Activated gamma-delta T cell (primary cell): ENCODE measurements around the gene ADAP1.
"Not testable (repeated sequence)": the region's sequence is repeated elsewhere in the genome, so short reads cannot be mapped to it uniquely, and the experiment has no call there.

Experiments used
- DNase-seq: peaks from one replicate; lab custom pipeline; 2025; lab: John Stamatoyannopoulos, UW

The ADAP1 gene

DNA sequence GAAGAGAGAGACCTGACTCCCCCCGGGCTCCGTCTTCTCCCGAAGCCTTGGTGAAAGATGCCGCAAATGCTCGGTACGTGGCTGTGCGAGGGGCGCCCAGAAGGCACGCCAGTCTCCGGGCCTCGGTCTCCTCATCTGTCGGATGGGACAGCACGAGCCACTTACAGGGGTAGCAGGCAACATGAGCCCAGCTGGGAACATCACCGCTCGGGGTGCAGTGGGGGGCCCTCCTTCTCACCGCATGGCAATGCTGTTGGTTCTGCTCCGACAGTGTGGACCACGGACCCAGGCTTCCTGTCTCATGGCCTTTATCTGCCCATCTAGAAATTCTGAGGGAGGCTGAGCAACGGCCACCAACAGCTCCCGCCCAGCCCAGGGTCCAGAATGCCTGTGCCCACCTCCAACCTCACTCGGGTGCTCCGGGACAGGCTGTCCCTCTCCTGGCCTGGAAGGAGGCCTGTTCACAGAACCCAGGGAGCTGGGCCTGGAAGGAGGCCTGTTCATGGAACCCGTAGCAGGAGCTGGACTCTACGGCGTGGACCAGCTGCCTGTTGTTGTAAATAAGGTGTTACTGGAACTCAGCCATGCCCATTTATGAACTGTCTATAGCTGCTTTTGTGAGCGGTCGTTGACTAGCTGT is 15.8 kb downstream of the ADAP1 start:
- DNase-seq = no peak

DNA sequence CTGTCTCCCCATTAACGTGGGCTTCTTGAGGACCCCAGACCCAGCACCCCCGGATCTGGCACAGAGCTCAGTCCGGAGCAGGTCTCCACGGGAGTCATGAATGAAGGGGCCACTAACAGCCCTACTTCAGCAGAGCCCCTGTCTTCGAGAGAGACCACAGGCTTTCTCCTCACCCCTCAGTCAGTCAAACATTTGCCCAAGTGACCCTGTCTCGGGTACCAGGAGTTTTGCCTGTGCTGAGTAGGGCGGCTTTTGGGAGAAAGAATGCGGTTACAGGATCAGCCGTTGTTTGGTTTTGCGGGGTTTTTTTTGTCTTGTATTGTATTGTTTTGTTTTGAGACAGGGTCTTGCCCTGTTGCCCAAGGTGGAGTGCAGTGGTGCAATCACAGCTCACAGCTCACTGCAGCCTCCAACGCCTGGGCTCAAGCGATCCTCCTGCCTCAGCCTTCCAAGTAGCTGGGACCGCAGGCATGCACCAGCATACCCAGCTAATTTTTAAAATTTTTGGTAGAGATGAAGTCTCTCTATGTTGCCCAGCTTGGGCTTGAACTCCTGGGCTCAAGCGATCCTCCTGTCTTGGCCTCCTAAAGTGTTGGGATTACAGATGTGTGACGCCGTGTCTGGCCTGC is 16.5 kb downstream of the ADAP1 start:
- no peak for DNase-seq

DNA sequence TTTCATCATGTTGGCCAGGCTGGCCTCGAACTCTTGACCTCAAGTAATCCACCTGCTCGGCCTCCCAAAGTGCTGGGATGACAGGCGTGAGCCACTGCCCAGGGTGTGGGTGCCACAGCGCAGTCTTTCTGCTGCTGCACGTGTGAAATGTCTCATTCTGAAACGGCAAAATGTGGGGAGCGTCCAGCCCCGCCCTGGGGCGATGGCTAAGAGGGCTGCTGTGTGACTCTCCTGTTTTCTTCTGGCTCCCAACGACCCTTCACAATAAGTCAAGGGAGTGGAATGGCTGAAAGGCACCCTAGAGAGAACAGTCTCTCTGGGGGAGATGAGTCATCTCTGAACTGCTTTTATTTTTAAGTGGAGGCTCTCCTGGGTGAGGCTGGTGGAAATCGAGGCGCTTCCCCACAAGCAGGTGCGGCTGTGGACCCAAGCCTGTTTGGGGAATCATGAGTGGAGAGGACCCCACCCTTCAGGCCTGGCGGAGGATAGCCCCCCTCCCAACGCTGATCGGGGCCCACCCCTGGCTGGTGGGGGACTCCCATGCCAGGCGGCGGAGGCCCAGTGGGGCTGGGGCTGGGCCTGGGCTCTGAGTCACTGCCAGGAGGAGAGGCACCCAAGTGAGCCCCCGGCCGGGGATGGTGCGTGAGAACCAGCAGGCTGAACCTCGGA is 18.0 kb downstream of the ADAP1 start:
- no peak for DNase-seq

DNA sequence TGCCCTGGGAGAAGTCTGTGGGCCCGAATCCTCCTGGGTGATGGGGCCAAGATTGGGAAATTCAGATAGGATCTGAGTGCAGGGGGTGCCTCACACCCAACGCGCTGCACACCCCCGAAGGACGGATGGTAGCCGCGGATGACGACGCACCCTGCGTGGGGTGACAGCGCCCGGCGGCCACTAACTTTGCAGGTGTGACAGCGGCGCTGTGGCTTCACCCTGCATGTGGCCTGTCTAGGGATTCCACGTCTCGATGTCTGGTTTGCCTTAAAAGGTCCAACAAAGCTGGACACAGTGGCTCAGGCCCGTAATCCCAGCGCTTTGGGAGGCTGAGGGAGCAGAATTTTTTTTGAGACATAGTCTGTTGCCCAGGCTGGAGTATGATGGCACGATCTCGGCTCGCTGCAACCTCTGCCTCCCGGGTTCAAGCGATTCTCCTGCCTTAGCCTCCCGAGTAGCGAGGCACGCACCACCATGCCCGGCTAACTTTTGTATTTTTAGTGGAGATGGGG is 18.6 kb downstream of the ADAP1 start:
- DNase-seq = no peak

DNA sequence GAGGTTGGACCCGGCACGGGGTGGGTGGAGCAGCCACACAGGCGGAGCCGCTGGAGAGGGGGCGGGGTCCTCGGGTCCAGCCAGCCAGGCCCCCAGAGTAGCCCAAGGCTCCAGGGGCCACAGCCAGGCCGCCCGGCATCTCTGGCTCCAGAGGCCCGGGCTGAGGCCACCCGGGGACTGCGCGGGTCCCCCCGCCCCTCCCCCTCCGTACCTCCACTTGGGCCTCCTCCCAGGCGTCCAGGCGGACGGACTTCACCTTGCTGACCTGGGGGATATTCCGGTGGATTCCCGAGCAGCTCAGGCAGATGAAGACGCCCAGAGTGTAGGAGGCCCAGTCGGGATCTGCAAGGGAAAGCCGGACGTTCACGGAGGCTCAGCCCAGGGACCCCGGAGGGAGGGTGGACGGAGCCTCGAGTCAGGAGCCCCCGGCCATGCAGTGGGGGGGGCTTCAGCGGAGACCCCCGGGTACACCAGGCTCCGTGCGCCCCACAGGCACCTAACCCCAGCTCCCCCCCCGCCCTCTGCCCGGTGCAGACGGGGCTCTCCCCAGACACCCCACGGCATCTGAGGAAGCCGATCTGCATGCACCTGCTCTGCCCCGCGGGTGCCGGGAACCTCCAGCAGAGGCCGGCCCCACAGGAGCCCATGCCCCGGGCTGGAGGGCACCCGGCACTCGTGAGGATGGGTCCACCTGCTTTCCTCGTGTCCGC is 19.2 kb downstream of the ADAP1 start:
- no peak for DNase-seq

DNA sequence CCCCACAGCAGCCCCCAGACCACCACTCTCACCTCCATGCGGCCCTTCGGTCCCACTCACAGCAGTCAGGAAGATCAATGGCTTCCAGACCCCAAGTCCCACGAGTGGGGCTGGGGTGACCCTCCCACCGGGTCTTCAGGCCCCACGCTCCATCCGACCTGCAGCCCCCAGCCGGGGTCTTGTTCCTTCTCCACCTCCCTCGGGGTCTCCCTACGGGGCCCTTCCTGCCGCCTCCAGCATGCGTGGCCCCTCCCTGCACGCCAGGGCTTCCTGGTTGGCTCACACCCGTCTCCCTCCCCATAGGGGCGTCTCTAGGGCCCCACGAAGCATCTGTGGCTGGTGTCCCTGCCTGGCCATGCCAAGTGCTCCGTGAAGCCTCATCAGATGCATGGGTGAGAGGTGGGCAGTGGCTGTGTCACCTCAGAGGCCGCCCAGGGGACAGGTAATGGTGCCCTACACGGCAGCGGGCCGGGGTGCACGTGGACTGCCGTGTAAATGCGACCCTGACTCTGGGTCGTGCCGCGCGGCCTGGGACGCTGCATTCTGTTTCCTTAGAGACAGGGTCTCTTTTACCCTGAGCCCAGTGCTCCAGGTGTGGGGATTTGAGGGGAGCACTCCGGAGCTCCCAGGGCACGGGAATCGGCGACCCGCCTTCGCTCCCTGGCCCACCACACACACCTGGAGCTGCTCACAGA is 19.9 kb downstream of the ADAP1 start:
- no peak for DNase-seq

DNA sequence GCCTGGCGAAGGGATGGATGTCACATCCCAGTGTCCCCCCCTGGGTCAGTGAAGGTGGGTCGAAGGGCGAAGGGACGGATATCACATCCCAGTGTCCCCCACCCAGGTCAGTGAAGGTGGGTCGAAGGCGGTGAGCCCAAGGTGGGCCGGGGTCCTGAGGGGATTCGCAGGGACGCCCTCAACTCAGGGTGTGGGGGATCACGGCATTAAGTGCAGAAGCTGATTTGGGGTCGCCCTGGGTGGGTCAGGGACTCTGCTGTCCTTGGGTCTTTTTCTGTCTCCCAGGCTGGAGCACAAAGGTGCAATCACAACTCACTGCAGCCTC is 21.9 kb downstream of the ADAP1 start:
- DNase-seq = no peak

DNA sequence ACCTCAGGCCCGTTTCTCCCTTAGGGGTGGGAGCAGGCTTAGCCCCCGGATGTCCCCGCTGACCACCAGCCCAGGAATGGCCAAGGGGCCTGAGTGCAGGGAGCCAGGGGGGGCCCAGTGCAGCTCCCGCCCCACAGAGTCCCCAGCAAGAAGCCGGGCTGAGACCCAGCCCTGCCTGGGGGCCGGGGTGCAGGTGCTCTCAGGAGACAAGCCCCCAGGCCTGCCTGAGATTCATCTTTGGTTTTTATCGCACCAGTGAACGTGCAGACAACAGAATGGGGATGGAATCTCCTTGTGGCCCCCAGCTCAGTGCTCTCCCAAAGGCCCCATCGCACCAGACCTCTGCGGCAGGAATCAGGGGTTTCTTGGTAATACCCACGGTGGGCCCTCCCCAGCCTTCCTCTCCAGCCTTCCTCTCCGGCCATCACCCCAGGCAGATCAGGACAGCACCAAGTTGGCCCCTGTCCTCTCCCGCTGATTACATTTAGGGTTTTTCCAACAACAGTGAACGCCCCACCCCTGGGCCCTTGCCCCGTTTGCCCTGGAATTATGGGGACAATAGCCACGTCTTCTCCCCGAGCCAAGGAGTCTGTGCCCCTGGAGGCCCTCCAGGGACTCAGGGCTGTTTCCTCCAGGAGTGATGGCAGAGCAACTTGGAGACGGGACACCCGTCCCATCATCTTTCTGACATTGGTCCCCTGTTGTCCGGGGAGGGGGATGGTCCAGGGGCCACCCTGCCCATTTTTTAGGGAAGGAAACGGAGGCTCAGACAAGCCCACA is 22.4 kb downstream of the ADAP1 start:
- no peak for DNase-seq

DNA sequence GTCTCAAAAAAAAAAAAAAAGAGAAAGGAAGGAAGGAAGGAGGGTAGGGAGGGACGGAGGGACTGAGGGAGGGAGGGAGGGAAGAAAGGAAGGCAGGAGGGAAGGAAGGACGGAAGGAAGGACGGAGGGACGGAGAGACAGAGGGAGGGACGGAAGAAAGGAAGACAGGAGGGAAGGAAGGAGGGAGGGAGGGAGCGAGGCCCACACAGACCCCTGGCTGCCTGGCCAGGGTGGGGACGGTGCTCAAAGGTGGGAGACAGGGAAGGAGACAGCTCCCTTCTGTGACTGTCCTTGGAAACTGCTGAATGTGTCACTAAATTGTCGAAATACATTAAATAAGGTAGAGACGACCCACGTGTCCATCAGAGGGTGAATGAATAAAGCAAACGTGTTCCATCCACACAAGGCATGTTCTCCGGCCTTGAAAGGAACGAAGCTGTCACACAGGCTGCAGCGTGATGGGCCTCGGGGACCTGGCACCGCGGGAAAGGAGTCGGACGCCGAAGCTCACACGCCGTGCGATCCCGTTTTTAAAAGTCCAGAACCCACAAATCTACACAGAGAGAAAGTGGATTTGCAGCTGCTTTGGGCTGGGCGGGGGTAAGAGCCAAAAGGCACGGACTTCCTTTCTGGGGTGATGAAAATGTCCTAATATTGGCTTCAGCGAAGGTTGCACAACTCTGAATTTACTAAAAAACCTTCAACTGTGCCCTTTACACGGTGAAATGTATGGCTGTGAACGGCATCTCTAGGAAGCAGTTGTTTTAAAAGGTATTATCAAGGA is 23.3 kb downstream of the ADAP1 start:
- DNase-seq = no peak

DNA sequence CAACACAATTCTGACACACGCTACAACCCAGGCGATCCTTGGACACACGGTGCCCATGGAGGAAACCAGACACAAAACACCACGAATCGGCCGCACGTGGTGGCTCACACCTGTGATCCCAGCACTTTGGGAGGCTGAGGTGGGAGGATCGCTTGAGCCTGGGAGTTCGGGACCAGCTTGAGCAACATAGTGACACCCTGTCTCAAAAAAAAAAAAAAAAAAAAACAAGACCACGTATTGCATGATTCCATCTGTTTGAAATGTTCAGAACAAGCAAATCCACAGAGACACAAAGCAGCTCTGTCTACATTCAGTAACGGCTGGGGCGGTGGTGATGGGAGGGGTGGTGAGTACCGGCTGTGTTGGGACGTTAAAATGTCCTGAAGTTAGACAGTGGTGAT is 25.2 kb downstream of the ADAP1 start:
- DNase-seq = no peak

DNA sequence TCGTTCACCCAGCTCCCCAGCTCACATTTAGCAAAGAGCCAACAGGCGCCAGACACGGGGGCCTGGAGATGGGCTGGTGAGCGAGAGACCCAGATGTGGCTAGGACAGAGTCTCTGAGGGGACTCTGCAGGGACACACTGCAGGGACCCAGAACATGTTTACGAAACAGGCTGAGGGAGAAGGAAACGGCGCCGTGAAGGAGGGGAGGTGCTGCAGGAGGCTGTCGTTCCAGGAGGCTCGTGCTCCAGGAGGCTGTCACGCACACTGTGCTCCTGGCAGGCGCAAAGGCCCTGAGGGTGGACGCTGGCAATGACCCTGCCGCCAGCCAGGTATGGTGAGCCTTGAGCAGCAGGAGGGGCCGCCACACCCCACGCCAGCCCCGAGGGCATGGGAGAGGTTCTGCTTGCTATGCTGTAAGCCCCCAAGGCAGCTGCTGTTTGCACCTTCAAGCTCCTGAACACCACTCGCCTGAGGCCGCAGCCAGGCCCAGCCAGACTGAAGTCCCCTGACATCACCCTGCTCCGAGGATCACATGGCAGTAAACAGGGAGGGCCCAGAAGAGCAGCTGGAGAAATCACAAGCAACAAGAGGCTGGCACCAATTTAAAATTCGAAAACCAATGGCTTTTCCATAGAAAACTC is 27.3 kb downstream of the ADAP1 start:
- no peak for DNase-seq

DNA sequence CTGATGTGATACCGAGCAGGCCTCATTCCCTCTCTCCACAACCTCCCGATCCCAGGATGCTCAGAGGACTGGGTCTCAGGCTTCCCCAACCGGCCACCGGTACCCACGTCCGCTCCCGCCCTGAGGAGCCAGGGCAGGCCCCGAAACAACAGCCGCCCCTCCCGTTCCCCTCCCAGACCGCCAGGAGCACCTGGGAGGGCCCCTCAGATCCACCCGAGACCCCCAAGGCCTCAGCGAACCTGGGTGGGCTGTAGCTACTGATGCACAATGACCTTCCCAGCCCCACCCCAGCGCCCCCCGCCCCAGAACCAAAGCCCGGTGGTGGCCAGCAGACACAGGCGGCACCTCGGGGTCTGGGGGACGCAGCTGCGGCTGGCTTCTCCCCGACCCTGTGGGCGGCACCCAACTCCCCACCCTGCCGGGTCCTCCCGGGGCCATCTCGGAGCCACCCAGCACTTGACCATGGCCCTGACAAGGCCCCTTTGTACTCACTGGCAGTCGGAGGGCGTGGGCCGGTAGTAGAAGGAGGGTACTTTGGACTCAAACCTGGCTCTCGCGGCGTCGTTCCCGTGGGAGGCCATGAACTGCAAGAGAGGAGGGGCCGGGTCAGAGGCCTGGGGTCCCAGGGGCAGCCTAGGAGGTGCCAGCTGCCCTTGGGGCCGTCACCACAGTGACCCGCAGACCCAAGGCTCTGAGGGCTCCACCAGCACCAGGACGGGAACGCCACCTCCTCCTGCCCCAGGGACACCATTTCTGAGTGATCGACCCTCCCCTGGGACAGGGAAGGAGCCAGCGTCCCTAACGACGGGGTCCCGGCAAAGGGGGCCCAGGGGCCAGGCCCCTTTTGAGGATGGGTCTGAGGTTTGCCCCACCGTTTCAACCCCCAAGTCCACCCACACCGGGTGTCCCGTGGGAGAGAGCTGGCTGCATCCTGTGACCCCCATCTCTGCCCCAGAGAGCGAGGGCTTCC is 28.1 kb downstream of the ADAP1 start:
- DNase-seq = no peak

DNA sequence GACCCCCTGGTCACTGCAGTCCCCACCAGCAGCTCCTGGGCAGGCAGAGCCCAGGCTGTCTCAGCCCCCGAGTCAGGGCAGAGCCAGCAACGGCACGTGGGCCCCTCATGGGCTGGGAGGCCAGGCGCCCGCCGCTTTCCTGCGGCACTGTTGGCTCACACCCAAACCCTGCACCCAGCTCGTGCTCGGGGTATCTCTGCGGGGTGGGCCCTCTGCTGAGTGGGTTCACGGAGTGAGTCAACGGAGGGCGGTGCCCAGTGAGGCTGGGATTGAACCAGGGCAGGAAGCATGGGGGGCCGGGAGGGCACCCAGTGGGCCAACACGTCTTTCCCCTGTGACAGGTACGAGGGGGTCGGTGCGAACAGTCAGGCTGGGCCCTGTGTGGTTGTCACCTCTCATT is 28.9 kb downstream of the ADAP1 start:
- DNase-seq = peak; percentile 77

DNA sequence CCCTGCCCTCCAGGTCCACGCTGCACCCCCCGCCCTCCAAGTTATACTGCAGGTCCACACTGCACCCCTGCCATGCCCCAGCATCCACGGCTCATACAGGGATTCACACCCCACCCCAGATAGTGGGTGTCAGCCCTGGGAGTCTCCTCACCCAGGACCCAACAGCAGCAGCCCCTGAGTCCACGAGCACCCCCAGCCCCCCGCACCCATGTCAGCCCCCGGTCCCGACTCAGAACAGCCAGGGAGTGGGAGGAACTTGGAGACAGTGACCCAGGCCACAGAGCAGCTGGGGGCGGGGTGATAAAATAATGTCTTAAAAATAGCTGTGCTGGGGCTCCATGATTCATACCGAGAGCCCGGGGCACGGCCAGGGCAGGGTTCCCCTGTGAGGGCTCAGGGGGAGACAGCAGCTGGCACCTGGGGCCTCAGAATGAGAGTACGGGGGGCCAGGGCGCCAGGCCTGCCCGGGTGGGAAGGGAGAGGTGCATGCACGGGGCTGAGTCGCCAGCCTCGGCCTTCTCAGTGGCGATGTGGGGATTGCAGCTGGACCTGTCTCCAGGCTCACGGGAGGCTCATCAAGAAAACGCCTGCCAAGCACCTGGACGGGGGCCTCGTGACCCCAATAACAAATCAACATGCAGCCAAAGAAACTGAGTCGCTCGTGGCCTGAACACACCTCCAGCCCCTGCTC is 29.8 kb downstream of the ADAP1 start:
- no peak for DNase-seq

DNA sequence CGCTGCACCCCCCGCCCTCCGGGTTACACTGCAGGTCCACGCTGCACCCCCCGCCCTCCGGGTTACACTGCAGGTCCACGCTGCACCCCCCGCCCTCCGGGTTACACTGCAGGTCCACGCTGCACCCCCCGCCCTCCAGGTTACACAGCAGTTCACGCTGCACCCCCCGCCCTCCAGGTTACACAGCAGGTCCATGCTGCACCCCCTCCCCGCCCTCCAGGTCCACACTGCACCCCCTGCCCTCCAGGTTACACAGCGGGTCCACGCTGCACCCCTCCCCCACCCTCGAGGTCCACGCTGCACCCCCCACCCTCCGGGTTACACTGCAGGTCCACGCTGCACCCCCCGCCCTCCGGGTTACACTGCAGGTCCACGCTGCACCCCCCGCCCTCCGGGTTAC is 30.4 kb downstream of the ADAP1 start:
- DNase-seq = not testable (repeated sequence)

DNA sequence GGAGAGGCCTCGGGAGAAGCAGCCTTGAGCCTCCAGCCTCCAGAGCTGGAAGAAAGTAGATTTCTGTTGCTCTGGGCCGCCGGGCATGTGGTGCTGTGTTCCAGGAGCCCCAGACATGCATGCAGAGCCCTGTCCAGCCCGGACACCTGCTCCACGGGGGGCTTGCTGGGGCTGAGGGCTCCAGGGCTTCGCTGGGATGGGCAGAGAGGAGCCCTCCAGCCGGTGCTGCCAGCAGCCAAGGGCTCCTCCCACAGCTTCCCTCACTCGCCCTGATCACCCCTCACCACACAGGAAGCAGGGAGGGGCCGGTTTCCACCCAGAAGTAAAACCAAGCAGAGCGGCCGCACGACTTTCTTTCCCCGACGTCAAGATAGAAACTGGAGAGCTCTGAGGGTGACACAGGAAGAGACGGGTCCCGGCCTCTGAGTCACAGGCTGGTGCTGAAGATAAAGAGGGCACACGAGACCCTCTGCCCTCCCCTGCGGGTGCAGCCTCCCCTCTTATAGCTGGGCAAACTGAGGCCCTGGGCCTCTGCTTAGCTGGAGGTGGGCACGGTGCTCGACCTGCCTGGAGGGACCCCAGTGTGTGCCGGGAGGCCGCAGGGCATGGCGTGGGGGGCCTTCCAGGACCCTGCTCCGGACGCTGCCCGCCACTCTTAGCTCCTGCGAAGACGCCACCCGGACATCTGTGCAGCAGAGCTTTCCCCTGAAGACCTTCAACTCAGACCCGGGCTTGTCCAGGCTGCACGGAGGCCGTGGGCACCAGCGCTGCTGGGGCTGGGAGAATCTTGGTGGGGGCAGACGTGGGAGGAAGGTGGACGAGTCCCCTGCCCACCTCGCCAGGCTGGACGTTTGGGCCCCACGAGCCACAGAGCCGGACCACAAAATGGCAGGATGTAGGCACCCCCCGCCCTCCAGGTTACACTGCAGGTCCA is 31.1 kb downstream of the ADAP1 start:
- DNase-seq = peak; percentile 53
